Measurements from ENCODE around the gene CHCHD6. TPM values are rescaled to one million over a fixed set of nuclear protein-coding genes. Genes with fewer than 3 reads are reported as not detected.

The CHCHD6 gene
- total and polyA plus RNA-seq, 2 donors (not counting 3 experiments of a cell fraction or from before 2014, with no cell fraction given), result 8.4 to 10.1 TPM

DNA sequence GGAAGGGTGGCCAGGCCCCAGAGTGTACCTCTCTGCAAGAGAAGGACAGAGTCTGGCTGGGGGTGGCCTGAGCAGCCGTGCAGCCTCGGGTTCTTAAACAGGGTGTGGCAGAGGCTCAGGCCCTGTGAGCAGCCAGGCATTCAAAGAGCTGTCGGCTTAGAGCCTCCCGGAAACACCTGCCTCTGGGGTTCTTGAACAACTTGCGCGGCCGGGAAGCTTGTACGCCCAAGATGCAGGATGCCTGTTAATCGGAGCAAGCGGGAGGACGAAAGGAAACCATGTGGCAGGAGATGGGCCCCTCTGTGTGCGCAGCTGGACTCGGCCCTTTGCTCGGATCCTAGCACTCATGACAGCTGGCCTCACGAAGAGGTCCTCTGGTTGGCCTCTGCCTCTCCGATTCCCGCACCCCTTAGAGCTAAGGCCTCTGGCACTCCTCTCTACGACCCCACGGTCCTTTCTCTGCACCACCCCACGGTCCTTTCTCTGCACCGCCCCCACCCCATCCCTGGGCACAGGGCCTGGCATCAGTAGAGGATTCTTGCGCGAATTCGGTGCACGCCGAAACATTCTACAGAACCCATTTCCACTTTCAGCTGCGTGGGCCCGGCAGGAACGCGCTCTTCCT, 25.2 kb upstream of the CHCHD6 start:
- Histone ChIP-seq H3K4me2 (ENCODE audit: insufficient read depth, low read length) (no peak overlapping the region), H3K4me3 (replicated peaks in 1 of 3; ENCODE audit: insufficient read depth in 1 of 3, low read depth in 1 of 3, low read length in 3 of 3) (no peak overlapping the region), H3K9ac (replicated peaks; ENCODE audit: extremely low read depth, insufficient read depth, low read length) (no peak overlapping the region), H3K79me2 (ENCODE audit: control insufficient read depth, insufficient read depth, low read length) (no peaks in the 10 kb centered on the region), H3K27ac (ENCODE audit: insufficient read depth, low read depth, low read length) (no peak overlapping the region), H3K36me3 (ENCODE audit: control insufficient read depth in 2 of 2, extremely low read depth in 1 of 2, insufficient read depth in 2 of 2, low read length in 2 of 2) (no peaks in the 10 kb centered on the region), H3K9me3 (replicated peaks; ENCODE audit: control insufficient read depth, insufficient read depth, low read length) (no peaks in the 10 kb centered on the region), H3K27me3 (ENCODE audit: control insufficient read depth in 2 of 2, insufficient read depth in 2 of 2, low read length in 2 of 2) (peaks cover 6 to 30% of the 10 kb centered on the region in 2 experiments), H3K9me1 (replicated peaks; ENCODE audit: control insufficient read depth, extremely low read depth, insufficient read depth, low read length) (no peaks in the 10 kb centered on the region), H3K4me1 (ENCODE audit: control insufficient read depth, extremely low read depth, insufficient read depth, low read length) (no peaks in the 10 kb centered on the region), H2AFZ (ENCODE audit: low read depth, low read length) (no peak overlapping the region), H4K20me1 (replicated peaks; ENCODE audit: control insufficient read depth, extremely low read depth, insufficient read depth, low read length) (no peaks in the 10 kb centered on the region)
- ChIA-PET POLR2A (no interaction called here), CTCF (interaction anchor here (0.6 to 7.2 kb wide), 12 partner anchors 19 to 1834 kb away, joined by 3 to 92 read pairs (median 3); no protein-coding TSS in a partner anchor)
- no TSS peak for BruUV-seq (replicated peaks)
- DNase-seq (ENCODE audit: low read depth, low spot score) (no peak), FAIRE-seq (no peak)
- intact Hi-C loops (cut with micrococcal nuclease), result loop anchor here (1.0 to 10.0 kb wide), 6 partner anchors 74 to 865 kb away; no protein-coding TSS in a partner anchor
- TF ChIP-seq, protein P1, sequence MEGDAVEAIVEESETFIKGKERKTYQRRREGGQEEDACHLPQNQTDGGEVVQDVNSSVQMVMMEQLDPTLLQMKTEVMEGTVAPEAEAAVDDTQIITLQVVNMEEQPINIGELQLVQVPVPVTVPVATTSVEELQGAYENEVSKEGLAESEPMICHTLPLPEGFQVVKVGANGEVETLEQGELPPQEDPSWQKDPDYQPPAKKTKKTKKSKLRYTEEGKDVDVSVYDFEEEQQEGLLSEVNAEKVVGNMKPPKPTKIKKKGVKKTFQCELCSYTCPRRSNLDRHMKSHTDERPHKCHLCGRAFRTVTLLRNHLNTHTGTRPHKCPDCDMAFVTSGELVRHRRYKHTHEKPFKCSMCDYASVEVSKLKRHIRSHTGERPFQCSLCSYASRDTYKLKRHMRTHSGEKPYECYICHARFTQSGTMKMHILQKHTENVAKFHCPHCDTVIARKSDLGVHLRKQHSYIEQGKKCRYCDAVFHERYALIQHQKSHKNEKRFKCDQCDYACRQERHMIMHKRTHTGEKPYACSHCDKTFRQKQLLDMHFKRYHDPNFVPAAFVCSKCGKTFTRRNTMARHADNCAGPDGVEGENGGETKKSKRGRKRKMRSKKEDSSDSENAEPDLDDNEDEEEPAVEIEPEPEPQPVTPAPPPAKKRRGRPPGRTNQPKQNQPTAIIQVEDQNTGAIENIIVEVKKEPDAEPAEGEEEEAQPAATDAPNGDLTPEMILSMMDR (IDR thresholded peaks at IDR 0.05; ENCODE audit: extremely low read depth in 1 of 2, insufficient read depth in 1 of 2, low read depth in 1 of 2, low read length in 2 of 2), result no peak
- dilution Hi-C loops (cut with MboI; ENCODE audit: extremely low pct_ligation_motif_present, low sequenced_read_pairs), result no loop called here

DNA sequence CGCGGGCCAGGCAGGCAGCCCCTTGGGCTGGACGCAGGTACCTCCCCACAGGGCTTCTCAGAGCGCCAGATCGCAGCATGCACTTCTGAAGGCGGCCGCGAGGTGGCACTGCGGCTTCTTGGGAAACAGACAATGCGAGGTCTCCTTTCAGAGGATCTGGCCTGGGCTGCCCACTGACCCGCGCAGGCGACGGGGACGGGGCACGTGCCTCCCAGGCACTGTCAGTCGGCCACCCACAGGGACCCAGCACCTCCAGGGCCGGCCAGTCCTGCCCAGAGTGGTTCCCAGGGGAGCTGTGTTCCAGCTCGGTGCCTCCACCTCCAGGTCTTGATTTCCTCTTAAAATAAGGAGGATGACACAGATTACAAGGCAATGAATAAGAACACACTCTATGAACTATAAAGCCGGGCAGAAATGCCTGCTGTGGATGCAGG, 24.7 kb upstream of the CHCHD6 start:
- Histone ChIP-seq H3K36me3 (ENCODE audit: control insufficient read depth in 2 of 2, extremely low read depth in 1 of 2, insufficient read depth in 2 of 2, low read length in 2 of 2) (no peaks in the 10 kb centered on the region), H3K4me2 (ENCODE audit: insufficient read depth, low read length) (no peak overlapping the region), H3K27ac (ENCODE audit: insufficient read depth, low read depth, low read length) (no peak overlapping the region), H3K4me1 (ENCODE audit: control insufficient read depth, extremely low read depth, insufficient read depth, low read length) (no peaks in the 10 kb centered on the region), H3K4me3 (replicated peaks in 1 of 3; ENCODE audit: insufficient read depth in 1 of 3, low read depth in 1 of 3, low read length in 3 of 3) (no peak overlapping the region), H2AFZ (ENCODE audit: low read depth, low read length) (no peak overlapping the region), H4K20me1 (replicated peaks; ENCODE audit: control insufficient read depth, extremely low read depth, insufficient read depth, low read length) (no peaks in the 10 kb centered on the region), H3K27me3 (ENCODE audit: control insufficient read depth in 2 of 2, insufficient read depth in 2 of 2, low read length in 2 of 2) (peaks cover 6 to 26% of the 10 kb centered on the region in 2 experiments), H3K79me2 (ENCODE audit: control insufficient read depth, insufficient read depth, low read length) (no peaks in the 10 kb centered on the region), H3K9me1 (replicated peaks; ENCODE audit: control insufficient read depth, extremely low read depth, insufficient read depth, low read length) (no peaks in the 10 kb centered on the region), H3K9ac (replicated peaks; ENCODE audit: extremely low read depth, insufficient read depth, low read length) (no peak overlapping the region), H3K9me3 (replicated peaks; ENCODE audit: control insufficient read depth, insufficient read depth, low read length) (no peaks in the 10 kb centered on the region)
- CTCF ChIA-PET, result interaction anchor here (0.6 to 7.2 kb wide), 18 partner anchors 8 to 866 kb away, joined by 3 to 92 read pairs (median 3); partner anchors contain the start of gene TXNRD3
- FAIRE-seq (peak; percentile 80), DNase-seq (ENCODE audit: low read depth, low spot score) (peak; percentile 76)
- no peak for TF ChIP-seq GATA2 (IDR thresholded peaks at IDR 0.05; ENCODE audit: insufficient read depth, insufficient read length, low read depth, low read length)
- no peak for TF ChIP-seq JUN (IDR thresholded peaks at IDR 0.05; ENCODE audit: borderline replicate concordance, insufficient read depth, insufficient read length, low read depth)
- TF ChIP-seq, protein P1 (IDR thresholded peaks at IDR 0.05; ENCODE audit: extremely low read depth in 1 of 2, insufficient read depth in 1 of 2, low read depth in 1 of 2, low read length in 2 of 2), result peak; percentile 91 to 97
- POLR2A ChIA-PET, result no interaction called here
- intact Hi-C loops (cut with micrococcal nuclease) (loop anchor here (1.0 to 10.0 kb wide), 6 partner anchors 73 to 865 kb away; no protein-coding TSS in a partner anchor), dilution Hi-C loops (cut with MboI; ENCODE audit: extremely low pct_ligation_motif_present, low sequenced_read_pairs) (no loop called here)
- no TSS peak for BruUV-seq (replicated peaks)

All from endothelial cell of umbilical vein (primary cell).